ENCODE data around the gene TNNI3.

DNA sequence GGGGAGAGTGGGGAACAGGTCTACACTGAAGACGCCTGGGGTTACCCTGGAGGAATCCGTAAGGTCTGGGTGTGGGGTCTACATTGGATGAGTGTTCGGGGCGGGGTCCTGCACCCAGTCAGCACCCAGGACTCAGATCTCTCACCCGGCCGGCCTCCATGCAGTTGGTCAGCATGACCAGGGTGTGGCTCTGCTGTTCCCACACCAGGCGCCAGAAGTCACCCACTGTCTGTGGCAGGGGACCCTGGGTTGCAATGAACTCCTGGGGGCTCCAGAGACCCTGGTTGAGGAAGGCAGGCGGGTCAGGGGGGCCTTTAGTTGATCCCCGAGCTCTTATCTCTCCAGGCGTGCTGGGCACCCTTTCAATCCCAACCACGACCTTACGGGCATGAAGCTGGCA is 28.5 kb upstream of the TNNI3 start:
- no peak for TF ChIP-seq CTCF (IDR thresholded peaks at IDR 0.05)
- TF ChIP-seq, protein P1, sequence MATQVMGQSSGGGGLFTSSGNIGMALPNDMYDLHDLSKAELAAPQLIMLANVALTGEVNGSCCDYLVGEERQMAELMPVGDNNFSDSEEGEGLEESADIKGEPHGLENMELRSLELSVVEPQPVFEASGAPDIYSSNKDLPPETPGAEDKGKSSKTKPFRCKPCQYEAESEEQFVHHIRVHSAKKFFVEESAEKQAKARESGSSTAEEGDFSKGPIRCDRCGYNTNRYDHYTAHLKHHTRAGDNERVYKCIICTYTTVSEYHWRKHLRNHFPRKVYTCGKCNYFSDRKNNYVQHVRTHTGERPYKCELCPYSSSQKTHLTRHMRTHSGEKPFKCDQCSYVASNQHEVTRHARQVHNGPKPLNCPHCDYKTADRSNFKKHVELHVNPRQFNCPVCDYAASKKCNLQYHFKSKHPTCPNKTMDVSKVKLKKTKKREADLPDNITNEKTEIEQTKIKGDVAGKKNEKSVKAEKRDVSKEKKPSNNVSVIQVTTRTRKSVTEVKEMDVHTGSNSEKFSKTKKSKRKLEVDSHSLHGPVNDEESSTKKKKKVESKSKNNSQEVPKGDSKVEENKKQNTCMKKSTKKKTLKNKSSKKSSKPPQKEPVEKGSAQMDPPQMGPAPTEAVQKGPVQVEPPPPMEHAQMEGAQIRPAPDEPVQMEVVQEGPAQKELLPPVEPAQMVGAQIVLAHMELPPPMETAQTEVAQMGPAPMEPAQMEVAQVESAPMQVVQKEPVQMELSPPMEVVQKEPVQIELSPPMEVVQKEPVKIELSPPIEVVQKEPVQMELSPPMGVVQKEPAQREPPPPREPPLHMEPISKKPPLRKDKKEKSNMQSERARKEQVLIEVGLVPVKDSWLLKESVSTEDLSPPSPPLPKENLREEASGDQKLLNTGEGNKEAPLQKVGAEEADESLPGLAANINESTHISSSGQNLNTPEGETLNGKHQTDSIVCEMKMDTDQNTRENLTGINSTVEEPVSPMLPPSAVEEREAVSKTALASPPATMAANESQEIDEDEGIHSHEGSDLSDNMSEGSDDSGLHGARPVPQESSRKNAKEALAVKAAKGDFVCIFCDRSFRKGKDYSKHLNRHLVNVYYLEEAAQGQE (IDR thresholded peaks at IDR 0.05; ENCODE audit: insufficient read depth in 1 of 2, low read depth in 2 of 2, low read length in 1 of 2), result no peak

Measured in Panc1 (cell line).